ENCODE results near the gene LSM4. TPM values are rescaled to one million over a fixed set of nuclear protein-coding genes. Genes with fewer than 3 reads are reported as not detected.

The LSM4 gene
- total and polyA plus RNA-seq, 2 experiments from 2014 or later: 591 to 637 TPM

GRCh38 chr19:18282021-18282787 is 40.7 kb downstream of the LSM4 start:
- H3K4me2 ChIP-seq: peak overlapping the region; percentile 87
- peaks cover 23% of the 10 kb centered on the region for H3K27me3 Mint-ChIP-seq (ENCODE audit: insufficient read depth, low read depth, poor library complexity)
- TF ChIP-seq EZH2phosphoT487 (IDR thresholded peaks at IDR 0.05; ENCODE audit: unreplicated experiment) (no peak), ZNF114 (CRISPR knock-in tag; IDR thresholded peaks at IDR 0.05) (no peak), ZNF462 (CRISPR knock-in tag; IDR thresholded peaks at IDR 0.05) (no peak), EZH2 (IDR thresholded peaks at IDR 0.05; ENCODE audit: low read depth, unreplicated experiment) (no peak), REST (IDR thresholded peaks at IDR 0.05; ENCODE audit: unreplicated experiment) (no peak), NANOG (IDR thresholded peaks at IDR 0.05; ENCODE audit: borderline replicate concordance) (no peak), ZNF331 (CRISPR knock-in tag; IDR thresholded peaks at IDR 0.05; ENCODE audit: low read depth) (no peak), ETS1 (IDR thresholded peaks at IDR 0.05) (no peak), CTCF (conservative IDR thresholded peaks at IDR 0.05; ENCODE audit: low read depth in 2 of 2) (no peak), POLR2AphosphoS5 (IDR thresholded peaks at IDR 0.05; ENCODE audit: low read depth) (no peak), JUNB (IDR thresholded peaks at IDR 0.05; ENCODE audit: unreplicated experiment) (no peak), STAT1 (IDR thresholded peaks at IDR 0.05; ENCODE audit: unreplicated experiment) (no peak), CREB1 (CRISPR knock-in tag; IDR thresholded peaks at IDR 0.05; ENCODE audit: low read depth) (no peak)
- H3K27me3 ChIP-seq (ENCODE audit: insufficient read depth): peaks cover 9% of the 10 kb centered on the region
- H3K9me3 Mint-ChIP-seq: no peaks in the 10 kb centered on the region
- peaks cover 37% of the 10 kb centered on the region for H3K4me1 ChIP-seq (ENCODE audit: insufficient read depth)
- peak overlapping the region; percentile 100 for H3K27ac ChIP-seq (ENCODE audit: low read depth)
- peaks cover 27% of the 10 kb centered on the region; the same call in 2 of the 3 replicates for H3K4me1 Mint-ChIP-seq
- peaks cover 13% of the 10 kb centered on the region for H4K20me1 ChIP-seq (replicated peaks; ENCODE audit: insufficient read depth)
- no peak for DNase-seq (ENCODE audit: low spot score)
- no peak overlapping the region for H2AFZ ChIP-seq
- peaks cover 24% of the 10 kb centered on the region for H3F3A ChIP-seq (replicated peaks; ENCODE audit: low read depth)
- H3K79me2 ChIP-seq (replicated peaks; ENCODE audit: insufficient read depth): peaks cover 24% of the 10 kb centered on the region
- no peaks in the 10 kb centered on the region for H3K9me2 ChIP-seq (ENCODE audit: insufficient read depth)
- peak overlapping the region; percentile 98 for H3K27ac Mint-ChIP-seq
- peak overlapping the region; percentile 72 for H3K4me3 ChIP-seq
- peaks cover 27% of the 10 kb centered on the region for H3K36me3 Mint-ChIP-seq (ENCODE audit: low read depth)
- peak overlapping the region; percentile 78 for H3K4me3 Mint-ChIP-seq
- ATAC-seq: peak; percentile 26
- H3K36me3 ChIP-seq (ENCODE audit: insufficient read depth): peaks cover 5% of the 10 kb centered on the region; the same call in 1 of the 2 replicates

Measured in GM23338 (cell line).